ENCODE results near the gene CNTN6. TPM values are rescaled to one million over a fixed set of nuclear protein-coding genes. Genes with fewer than 3 reads are reported as not detected.

The CNTN6 gene
- polyA plus RNA-seq, 1 experiment = not detected

GRCh38 chr3:1272546-1273265, 179.9 kb downstream of the CNTN6 start:
- H3K27me3 ChIP-seq (ENCODE audit: control insufficient read depth, insufficient read depth, low read length) = no peaks in the 10 kb centered on the region
- no peak for DNase-seq (ENCODE audit: low read depth)
- no peaks in the 10 kb centered on the region for H3K36me3 ChIP-seq (ENCODE audit: control insufficient read depth, insufficient read depth, low read length)
- POLR2A ChIA-PET = no interaction called here
- TF ChIP-seq, protein P1, sequence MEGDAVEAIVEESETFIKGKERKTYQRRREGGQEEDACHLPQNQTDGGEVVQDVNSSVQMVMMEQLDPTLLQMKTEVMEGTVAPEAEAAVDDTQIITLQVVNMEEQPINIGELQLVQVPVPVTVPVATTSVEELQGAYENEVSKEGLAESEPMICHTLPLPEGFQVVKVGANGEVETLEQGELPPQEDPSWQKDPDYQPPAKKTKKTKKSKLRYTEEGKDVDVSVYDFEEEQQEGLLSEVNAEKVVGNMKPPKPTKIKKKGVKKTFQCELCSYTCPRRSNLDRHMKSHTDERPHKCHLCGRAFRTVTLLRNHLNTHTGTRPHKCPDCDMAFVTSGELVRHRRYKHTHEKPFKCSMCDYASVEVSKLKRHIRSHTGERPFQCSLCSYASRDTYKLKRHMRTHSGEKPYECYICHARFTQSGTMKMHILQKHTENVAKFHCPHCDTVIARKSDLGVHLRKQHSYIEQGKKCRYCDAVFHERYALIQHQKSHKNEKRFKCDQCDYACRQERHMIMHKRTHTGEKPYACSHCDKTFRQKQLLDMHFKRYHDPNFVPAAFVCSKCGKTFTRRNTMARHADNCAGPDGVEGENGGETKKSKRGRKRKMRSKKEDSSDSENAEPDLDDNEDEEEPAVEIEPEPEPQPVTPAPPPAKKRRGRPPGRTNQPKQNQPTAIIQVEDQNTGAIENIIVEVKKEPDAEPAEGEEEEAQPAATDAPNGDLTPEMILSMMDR (IDR thresholded peaks at IDR 0.05; ENCODE audit: insufficient read depth, low read depth, low read length) = no peak
- CTCF ChIA-PET = no interaction called here
- H3K4me3 ChIP-seq (ENCODE audit: low read depth, low read length) = no peak overlapping the region

DNA sequence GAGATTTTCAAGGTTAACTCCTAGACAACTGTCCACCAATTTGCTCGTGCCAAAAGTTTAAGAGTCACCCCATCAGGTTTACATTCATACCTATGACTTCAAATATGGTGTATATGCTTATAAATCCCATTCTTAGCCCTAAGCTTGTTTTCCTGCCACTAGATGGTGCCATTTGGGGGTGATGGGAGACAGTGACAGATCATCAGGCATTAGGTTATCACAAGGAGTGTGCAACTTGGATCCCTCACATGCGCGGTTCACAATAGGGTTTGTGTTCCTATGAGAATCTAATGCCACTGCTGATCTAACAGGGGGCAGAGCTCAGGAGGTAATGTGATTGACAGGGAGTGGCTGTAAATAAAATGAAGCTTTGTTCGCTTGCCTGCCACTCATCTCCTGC, 182.7 kb downstream of the CNTN6 start:
- Histone ChIP-seq H3K27me3 (ENCODE audit: control insufficient read depth, insufficient read depth, low read length) (no peaks in the 10 kb centered on the region), H3K4me3 (ENCODE audit: low read depth, low read length) (no peak overlapping the region), H3K36me3 (ENCODE audit: control insufficient read depth, insufficient read depth, low read length) (no peaks in the 10 kb centered on the region)
- ChIA-PET CTCF (interaction anchor here (1.3 kb wide), 1 partner anchor 11 kb away, joined by 4 read pairs; no protein-coding TSS in a partner anchor), POLR2A (no interaction called here)
- no peak for DNase-seq (ENCODE audit: low read depth)
- TF ChIP-seq, protein P1 (IDR thresholded peaks at IDR 0.05; ENCODE audit: insufficient read depth, low read depth, low read length) = no peak

DNA sequence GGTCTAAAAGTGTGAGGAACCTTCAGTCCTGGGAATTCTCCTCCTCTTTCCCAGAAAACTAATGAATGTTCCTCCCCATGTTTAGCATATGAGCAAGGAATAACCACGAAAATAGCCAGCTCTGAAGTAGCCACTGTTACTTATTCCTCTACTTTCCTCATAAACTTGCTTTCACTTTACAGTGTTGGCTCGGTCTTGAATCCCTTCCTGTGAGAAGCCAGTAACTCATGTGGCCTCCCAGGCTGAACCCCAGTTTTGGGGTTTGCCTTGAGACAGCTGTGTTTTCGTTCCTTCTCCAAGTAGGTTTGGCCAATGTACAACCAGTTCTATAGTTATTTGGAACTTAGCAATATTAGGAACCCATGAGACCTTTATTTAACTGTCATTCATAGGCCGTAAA, 195.0 kb downstream of the CNTN6 start:
- H3K27me3 ChIP-seq (ENCODE audit: control insufficient read depth, insufficient read depth, low read length) = no peaks in the 10 kb centered on the region
- no peak overlapping the region for H3K4me3 ChIP-seq (ENCODE audit: low read depth, low read length)
- ChIA-PET POLR2A (no interaction called here), CTCF (no interaction called here)
- DNase-seq (ENCODE audit: low read depth) = no peak
- TF ChIP-seq, protein P1 (IDR thresholded peaks at IDR 0.05; ENCODE audit: insufficient read depth, low read depth, low read length) = no peak
- H3K36me3 ChIP-seq (ENCODE audit: control insufficient read depth, insufficient read depth, low read length) = no peaks in the 10 kb centered on the region

GRCh38 chr3:1288805-1289494, 196.1 kb downstream of the CNTN6 start:
- no peaks in the 10 kb centered on the region for H3K36me3 ChIP-seq (ENCODE audit: control insufficient read depth, insufficient read depth, low read length)
- CTCF ChIA-PET = no interaction called here
- H3K4me3 ChIP-seq (ENCODE audit: low read depth, low read length) = no peak overlapping the region
- H3K27me3 ChIP-seq (ENCODE audit: control insufficient read depth, insufficient read depth, low read length) = no peaks in the 10 kb centered on the region
- TF ChIP-seq, protein P1 (IDR thresholded peaks at IDR 0.05; ENCODE audit: insufficient read depth, low read depth, low read length) = no peak
- POLR2A ChIA-PET = no interaction called here
- no peak for DNase-seq (ENCODE audit: low read depth)

- Histone ChIP-seq H3K27me3 (ENCODE audit: control insufficient read depth, insufficient read depth, low read length) (no peaks in the 10 kb centered on the region), H3K4me3 (ENCODE audit: low read depth, low read length) (no peak overlapping the region), H3K36me3 (ENCODE audit: control insufficient read depth, insufficient read depth, low read length) (no peaks in the 10 kb centered on the region)
- ChIA-PET POLR2A (no interaction called here), CTCF (no interaction called here)
- DNase-seq (ENCODE audit: low read depth) = no peak
- TF ChIP-seq, protein P1 (IDR thresholded peaks at IDR 0.05; ENCODE audit: insufficient read depth, low read depth, low read length) = no peak
Observed at GRCh38 chr3:1292571-1293071, 199.8 kb downstream of the CNTN6 start.
